Mesothelial cell of epicardium (in vitro differentiated cells): ENCODE data around the gene ARNT2. TPM values are rescaled to one million over a fixed set of nuclear protein-coding genes. Genes with fewer than 3 reads are reported as not detected.

Source experiments
- DNase-seq, 2 experiments: peaks; one replicate each; pipeline ENCODE4 v3.0.0; 2021; ENCODE audit warnings: low spot score in 2 of 2; ENCODE audit not compliant: unreplicated experiment in 2 of 2
- H3K27ac Mint-ChIP-seq: 2 replicates; pipeline ENCODE4 v1.8.0; 2021; ENCODE audit warnings: mixed read lengths
- H3K27me3 Mint-ChIP-seq: 2 replicates; pipeline ENCODE4 v1.8.0; 2021; ENCODE audit warnings: low read depth, mixed read lengths
- H3K36me3 Mint-ChIP-seq: 2 replicates; pipeline ENCODE4 v1.8.0; 2021; ENCODE audit warnings: mixed read lengths
- H3K4me1 Mint-ChIP-seq: 2 replicates; pipeline ENCODE4 v1.8.0; 2021; ENCODE audit warnings: mixed read lengths
- H3K4me3 Mint-ChIP-seq: 2 replicates; pipeline ENCODE4 v1.8.0; 2021; ENCODE audit warnings: mild to moderate bottlenecking, moderate library complexity, mixed read lengths
- H3K9me3 Mint-ChIP-seq: 2 replicates; pipeline ENCODE4 v1.8.0; 2021; ENCODE audit warnings: mixed read lengths
- CTCF ChIP-seq: fragments of 200-600 bp; sonication (generic); IDR thresholded peaks from one replicate; pipeline ENCODE4 v1.5.0; 2021; ENCODE audit warnings: antibody characterized with exemption; ENCODE audit not compliant: unreplicated experiment
- total RNA-seq: library from RNA; stranded (reverse); gene quantifications from 3 replicates; pipeline ENCODE4 v1.2.1, GENCODE V29; 2021

Gene ARNT2
- total RNA-seq, 1 donor from 2014 or later, result 20.2 TPM

GRCh38 chr15:80620931-80621330 is 216.7 kb downstream of the ARNT2 start:
- no peak for DNase-seq
- Mint-ChIP-seq H3K4me3 (no peak overlapping the region), H3K27ac (no peak overlapping the region), H3K4me1 (peaks cover 32% of the 10 kb centered on the region), H3K36me3 (no peaks in the 10 kb centered on the region), H3K9me3 (peaks cover 16% of the 10 kb centered on the region), H3K27me3 (peaks cover 3% of the 10 kb centered on the region)
- TF ChIP-seq CTCF, result no peak

- TF ChIP-seq CTCF, result no peak
- no peak for DNase-seq
- no peaks in the 10 kb centered on the region for H3K36me3 Mint-ChIP-seq
- H3K27me3 Mint-ChIP-seq, result peaks cover 9% of the 10 kb centered on the region
- H3K9me3 Mint-ChIP-seq, result peaks cover 16% of the 10 kb centered on the region
- H3K4me1 Mint-ChIP-seq, result no peaks in the 10 kb centered on the region
- H3K4me3 Mint-ChIP-seq, result no peak overlapping the region
- no peak overlapping the region for H3K27ac Mint-ChIP-seq
Measured at GRCh38 chr15:80626643-80627120, 222.5 kb downstream of the ARNT2 start.

DNA sequence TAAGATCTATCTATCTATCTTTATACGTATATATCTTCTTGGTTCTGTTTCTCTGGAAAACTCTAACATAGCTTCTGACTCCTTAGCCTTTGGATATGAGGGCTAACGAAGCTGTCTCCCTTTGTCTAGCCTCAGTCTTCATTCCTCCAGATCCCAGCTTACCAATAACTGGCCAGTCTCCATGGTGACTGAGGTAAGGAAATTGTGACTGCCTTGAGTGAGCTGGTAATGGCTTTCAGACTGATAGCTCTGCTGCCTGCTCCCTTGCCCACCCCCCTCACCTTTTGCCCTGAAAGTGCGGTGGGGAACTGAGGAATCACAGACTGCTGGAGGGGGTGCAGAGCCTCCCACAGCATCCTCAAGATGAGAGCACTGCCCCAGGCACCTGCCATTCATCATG is 225.2 kb downstream of the ARNT2 start:
- TF ChIP-seq CTCF, result no peak
- H3K9me3 Mint-ChIP-seq, result no peaks in the 10 kb centered on the region
- no peak for DNase-seq
- H3K27me3 Mint-ChIP-seq, result peaks cover 9% of the 10 kb centered on the region
- peaks cover 6% of the 10 kb centered on the region for H3K4me1 Mint-ChIP-seq
- no peak overlapping the region for H3K4me3 Mint-ChIP-seq
- H3K27ac Mint-ChIP-seq, result no peak overlapping the region
- no peaks in the 10 kb centered on the region for H3K36me3 Mint-ChIP-seq

- H3K9me3 Mint-ChIP-seq, result no peaks in the 10 kb centered on the region
- TF ChIP-seq CTCF, result no peak
- no peak overlapping the region for H3K27ac Mint-ChIP-seq
- peaks cover 6% of the 10 kb centered on the region for H3K4me1 Mint-ChIP-seq
- no peak for DNase-seq
- H3K27me3 Mint-ChIP-seq, result peaks cover 9% of the 10 kb centered on the region
- H3K4me3 Mint-ChIP-seq, result no peak overlapping the region
- no peaks in the 10 kb centered on the region for H3K36me3 Mint-ChIP-seq
Measured at GRCh38 chr15:80630981-80631380, 226.8 kb downstream of the ARNT2 start.

GRCh38 chr15:80633221-80633620 is 229.0 kb downstream of the ARNT2 start:
- H3K27ac Mint-ChIP-seq, result no peak overlapping the region
- TF ChIP-seq CTCF, result no peak
- peaks cover 6% of the 10 kb centered on the region for H3K4me1 Mint-ChIP-seq
- H3K9me3 Mint-ChIP-seq, result no peaks in the 10 kb centered on the region
- no peaks in the 10 kb centered on the region for H3K36me3 Mint-ChIP-seq
- DNase-seq, result no peak
- no peak overlapping the region for H3K4me3 Mint-ChIP-seq
- peaks cover 6% of the 10 kb centered on the region for H3K27me3 Mint-ChIP-seq

DNA sequence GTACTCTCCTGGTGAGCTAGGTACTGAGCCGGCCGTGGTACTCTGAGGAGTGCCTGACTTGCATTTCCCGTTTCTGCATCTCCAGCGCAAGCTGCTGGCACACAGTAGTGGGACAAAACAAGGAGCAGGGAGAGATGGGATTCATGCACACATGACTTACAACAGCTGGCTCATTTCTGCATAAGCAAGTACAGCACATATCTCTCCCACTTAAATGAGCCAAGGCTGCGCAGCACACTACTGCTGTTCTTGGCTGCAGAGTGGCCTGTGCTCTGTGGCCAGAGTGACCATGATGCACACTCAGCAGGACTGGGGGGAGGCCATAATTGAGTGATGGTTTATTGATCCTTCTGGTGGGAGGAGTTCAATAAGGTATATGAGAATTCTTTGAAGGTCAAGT is 231.8 kb downstream of the ARNT2 start:
- Mint-ChIP-seq H3K27me3 (peaks cover 6% of the 10 kb centered on the region), H3K36me3 (peaks cover 2% of the 10 kb centered on the region), H3K4me1 (peaks cover 6% of the 10 kb centered on the region), H3K9me3 (peaks cover 8% of the 10 kb centered on the region), H3K4me3 (no peak overlapping the region), H3K27ac (no peak overlapping the region)
- no peak for TF ChIP-seq CTCF
- DNase-seq, result no peak
